IPS-15b (cell line): Measurements from ENCODE around the gene LRFN5.
"Not testable (repeated sequence)": the region's sequence is repeated elsewhere in the genome, so short reads cannot be mapped to it uniquely, and the experiment has no call there.

Source experiments
- H3K27me3 ChIP-seq: one replicate; pipeline ENCODE4 v1.6.1; 2013; ENCODE audit warnings: low read length; ENCODE audit not compliant: control insufficient read depth, insufficient read depth
- H3K36me3 ChIP-seq: one replicate; pipeline ENCODE4 v1.6.1; 2013; ENCODE audit warnings: low read length; ENCODE audit not compliant: control insufficient read depth, insufficient read depth
- H3K4me1 ChIP-seq: one replicate; pipeline ENCODE4 v1.6.1; 2013; ENCODE audit warnings: mild to moderate bottlenecking, low read length; ENCODE audit not compliant: control insufficient read depth, insufficient read depth
- H3K4me3 ChIP-seq: one replicate; pipeline ENCODE4 v1.5.1; 2013; ENCODE audit warnings: low read depth, low read length
- H3K9ac ChIP-seq: one replicate; pipeline ENCODE4 v1.6.1; 2013; ENCODE audit warnings: low read depth, mild to moderate bottlenecking, low read length
- H3K9me3 ChIP-seq: one replicate; pipeline ENCODE4 v1.6.1; 2013; ENCODE audit warnings: mild to moderate bottlenecking, low read length; ENCODE audit not compliant: control insufficient read depth, insufficient read depth

The LRFN5 gene

DNA sequence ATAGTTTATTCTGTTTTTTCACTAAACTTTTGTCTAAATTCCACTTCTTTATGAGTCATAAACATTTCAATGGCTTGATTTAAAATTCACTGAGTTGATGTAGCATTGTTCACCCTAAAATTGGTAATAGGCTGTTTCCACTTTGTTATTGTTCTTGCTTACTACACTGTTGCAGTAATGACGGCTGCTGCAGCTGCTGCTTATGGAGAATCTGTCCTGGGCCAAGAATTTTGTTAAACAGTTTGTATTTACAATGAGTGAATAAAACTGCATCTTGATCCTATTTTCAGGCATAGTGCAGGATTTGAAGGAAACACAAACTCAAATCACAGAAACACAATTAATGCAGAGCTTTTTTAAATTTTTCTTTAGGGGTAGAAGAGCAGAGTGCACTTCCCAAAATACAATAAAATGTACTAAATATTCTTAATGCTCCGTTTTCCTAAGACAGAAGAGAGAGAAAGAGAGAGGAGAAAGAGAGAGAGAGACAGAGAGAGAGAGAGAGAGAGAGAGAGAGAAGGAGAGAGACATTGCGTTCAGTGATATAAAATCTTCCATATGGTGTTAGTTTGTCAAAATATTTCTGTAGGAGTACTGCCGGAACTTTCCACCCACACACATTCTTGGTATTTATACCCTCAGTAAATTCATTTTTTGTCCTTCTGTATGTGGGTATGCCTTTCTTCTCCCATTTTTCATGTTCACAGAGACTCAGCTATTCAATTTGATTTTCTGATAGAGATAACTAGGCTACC is 266.4 kb downstream of the LRFN5 start:
- no peak overlapping the region for H3K4me3 ChIP-seq
- no peaks in the 10 kb centered on the region for H3K9me3 ChIP-seq
- H3K9ac ChIP-seq = no peak overlapping the region

DNA sequence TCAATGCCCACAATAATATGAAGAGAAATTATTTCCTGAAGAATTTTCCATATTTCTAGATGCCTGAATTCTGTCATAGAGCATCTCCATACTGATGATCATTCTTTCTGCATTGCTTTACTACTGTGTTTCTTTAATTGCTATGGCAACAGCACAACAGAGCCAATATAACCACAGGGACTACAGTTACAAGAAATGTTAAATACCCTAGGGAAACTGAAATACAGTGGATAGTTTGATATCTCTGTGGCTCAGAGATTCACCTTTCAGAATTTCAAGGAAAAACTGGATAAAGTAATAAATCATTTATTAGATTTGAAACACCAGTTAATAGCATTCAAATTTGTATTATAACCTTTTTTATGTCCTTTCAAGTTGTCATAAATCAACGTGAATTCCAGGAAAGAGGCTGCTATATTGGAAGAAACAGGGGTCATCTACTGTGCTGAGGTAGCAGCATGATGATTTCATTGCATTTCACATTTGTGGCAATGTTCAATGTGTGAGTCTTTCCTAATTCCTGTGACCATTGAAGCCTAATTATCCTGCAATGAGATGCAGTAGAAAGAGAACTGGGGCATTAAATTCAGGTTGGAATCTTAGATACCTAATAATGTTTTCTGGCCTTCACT is 267.1 kb downstream of the LRFN5 start:
- Histone ChIP-seq H3K9ac (no peak overlapping the region), H3K4me3 (no peak overlapping the region), H3K36me3 (no peaks in the 10 kb centered on the region), H3K4me1 (no peaks in the 10 kb centered on the region), H3K9me3 (no peaks in the 10 kb centered on the region), H3K27me3 (no peaks in the 10 kb centered on the region)

More for the DNA sequence above, 266.4 kb downstream of the LRFN5 start:
- no peaks in the 10 kb centered on the region for H3K36me3 ChIP-seq
- H3K27me3 ChIP-seq = no peaks in the 10 kb centered on the region
- H3K4me1 ChIP-seq = no peaks in the 10 kb centered on the region

DNA sequence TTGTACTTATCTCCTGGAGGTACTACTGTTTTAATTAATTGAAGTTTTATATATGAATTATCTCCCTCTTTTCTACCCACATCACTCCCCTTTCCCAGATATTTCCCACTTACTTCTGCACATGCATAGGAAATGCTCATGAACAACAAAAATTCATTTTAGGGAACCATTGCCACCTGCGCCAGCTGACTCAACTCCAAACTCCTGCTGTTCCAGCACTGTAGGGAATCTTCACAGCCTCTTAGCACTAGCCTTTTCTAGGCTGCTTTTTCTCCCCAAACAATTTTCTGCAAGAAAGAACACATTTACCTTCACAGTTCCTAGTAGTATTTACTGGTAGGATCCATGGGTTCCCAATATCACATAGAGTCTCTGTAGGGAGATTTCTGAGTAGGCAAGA is 268.4 kb downstream of the LRFN5 start:
- H3K4me3 ChIP-seq = no peak overlapping the region
- no peaks in the 10 kb centered on the region for H3K4me1 ChIP-seq
- H3K9ac ChIP-seq = no peak overlapping the region
- H3K27me3 ChIP-seq = no peaks in the 10 kb centered on the region
- no peaks in the 10 kb centered on the region for H3K36me3 ChIP-seq
- no peaks in the 10 kb centered on the region for H3K9me3 ChIP-seq

DNA sequence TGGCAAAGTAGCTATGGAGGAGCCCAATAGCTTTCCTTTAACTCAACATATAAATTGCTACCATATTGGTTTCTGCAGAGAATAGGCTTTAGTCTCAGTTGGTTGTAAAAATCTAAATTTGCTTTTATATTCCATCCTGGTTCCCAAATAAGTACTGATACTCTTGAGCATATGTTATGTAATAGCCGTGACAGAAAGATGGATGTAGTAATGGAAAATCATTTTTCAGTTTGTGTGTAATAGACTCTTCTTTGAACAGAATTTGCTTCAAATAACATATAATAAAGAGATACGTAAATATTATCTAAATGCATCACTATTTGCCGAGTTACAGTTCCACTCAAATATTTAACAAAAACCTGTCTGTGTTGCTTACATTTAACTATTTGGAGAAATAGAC is 271.6 kb downstream of the LRFN5 start:
- Histone ChIP-seq H3K9ac (no peak overlapping the region), H3K4me3 (no peak overlapping the region), H3K9me3 (no peaks in the 10 kb centered on the region), H3K27me3 (no peaks in the 10 kb centered on the region), H3K4me1 (no peaks in the 10 kb centered on the region), H3K36me3 (no peaks in the 10 kb centered on the region)

DNA sequence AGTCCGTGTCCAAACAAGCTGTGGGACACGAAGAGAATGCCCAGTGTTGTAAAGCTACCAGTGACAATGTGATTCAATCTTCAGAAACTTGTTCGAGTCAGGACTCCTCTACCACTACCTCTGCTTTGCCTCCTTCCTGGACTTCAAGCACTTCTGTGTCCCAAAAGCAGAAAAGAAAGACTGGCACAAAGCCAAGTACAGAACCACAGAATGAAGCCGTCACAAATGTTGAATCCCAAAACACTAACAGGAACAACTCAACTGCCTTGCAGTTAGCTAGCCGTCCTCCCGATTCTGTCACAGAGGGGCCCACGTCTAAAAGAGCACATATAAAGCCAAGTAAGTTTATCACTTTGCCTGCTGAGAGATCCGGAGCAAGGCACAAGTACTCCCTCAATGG is 284.9 kb downstream of the LRFN5 start:
- Histone ChIP-seq H3K4me1 (no peaks in the 10 kb centered on the region), H3K9ac (no peak overlapping the region), H3K36me3 (no peaks in the 10 kb centered on the region), H3K27me3 (no peaks in the 10 kb centered on the region), H3K9me3 (no peaks in the 10 kb centered on the region), H3K4me3 (no peak overlapping the region)

DNA sequence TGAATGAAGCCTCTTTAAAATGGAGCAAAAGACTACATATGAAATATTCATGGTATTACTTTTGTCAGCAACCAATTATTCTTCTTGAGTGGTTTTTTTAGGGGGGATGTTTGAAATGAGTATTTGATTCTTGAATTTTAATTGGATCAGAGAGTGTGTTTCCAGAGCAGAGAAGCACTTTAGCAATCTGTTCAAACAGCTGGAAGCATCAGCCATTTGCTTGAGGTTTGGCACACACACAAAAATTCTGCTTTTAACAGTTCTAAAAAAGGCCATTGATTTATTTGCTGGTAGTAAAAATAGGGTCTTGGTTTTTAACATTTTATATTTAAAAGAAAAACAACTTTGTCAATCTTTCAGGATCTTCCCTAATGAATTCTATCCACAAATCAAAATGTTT is 292.7 kb downstream of the LRFN5 start:
- H3K27me3 ChIP-seq = no peaks in the 10 kb centered on the region
- H3K9ac ChIP-seq = no peak overlapping the region
- H3K4me1 ChIP-seq = no peaks in the 10 kb centered on the region
- no peaks in the 10 kb centered on the region for H3K9me3 ChIP-seq
- no peaks in the 10 kb centered on the region for H3K36me3 ChIP-seq
- no peak overlapping the region for H3K4me3 ChIP-seq

DNA sequence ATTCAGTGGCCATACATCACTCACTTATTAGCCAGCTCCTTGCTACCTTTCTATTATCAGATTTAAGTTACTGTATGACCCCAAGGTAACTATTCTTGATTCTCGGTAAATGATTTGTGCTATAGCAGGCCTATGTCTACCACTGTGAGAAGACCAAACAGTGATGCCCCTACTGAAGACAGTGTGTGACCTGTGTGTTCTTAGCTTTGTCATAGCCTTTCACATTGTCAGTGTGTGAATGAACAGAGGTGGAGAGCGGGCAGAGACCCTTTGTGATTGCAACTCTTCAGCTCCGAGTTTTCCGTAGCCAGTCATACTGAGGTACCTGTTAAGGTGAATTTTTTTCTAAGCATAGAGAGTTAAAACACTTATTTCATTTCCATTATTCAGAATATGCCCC is 294.0 kb downstream of the LRFN5 start:
- Histone ChIP-seq H3K4me1 (no peaks in the 10 kb centered on the region), H3K4me3 (no peak overlapping the region), H3K9ac (no peak overlapping the region)

DNA sequence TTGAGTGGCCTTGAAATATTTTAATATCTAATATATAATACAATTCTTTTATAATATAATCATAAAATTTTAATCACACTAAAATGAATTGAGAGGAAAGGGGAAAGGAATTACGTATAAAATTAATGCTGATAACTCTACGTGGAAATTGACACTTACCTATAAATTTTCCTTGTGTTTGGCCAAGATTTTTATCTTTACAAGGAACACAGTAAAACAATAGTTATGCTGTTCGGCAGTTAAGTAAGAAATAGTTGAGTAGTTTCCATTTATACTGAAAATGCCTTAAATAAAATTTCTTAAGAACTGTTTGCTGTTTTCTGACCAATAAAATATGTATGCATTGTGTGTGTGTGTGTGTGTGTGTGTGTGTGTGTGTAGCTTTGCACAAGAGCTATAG is 294.4 kb downstream of the LRFN5 start:
- Histone ChIP-seq H3K4me1 (no peaks in the 10 kb centered on the region), H3K9ac (no peak overlapping the region), H3K4me3 (no peak overlapping the region), H3K9me3 (no peaks in the 10 kb centered on the region), H3K27me3 (no peaks in the 10 kb centered on the region), H3K36me3 (no peaks in the 10 kb centered on the region)

More for the DNA sequence above, 294.0 kb downstream of the LRFN5 start:
- Histone ChIP-seq H3K27me3 (no peaks in the 10 kb centered on the region), H3K9me3 (no peaks in the 10 kb centered on the region), H3K36me3 (no peaks in the 10 kb centered on the region)

DNA sequence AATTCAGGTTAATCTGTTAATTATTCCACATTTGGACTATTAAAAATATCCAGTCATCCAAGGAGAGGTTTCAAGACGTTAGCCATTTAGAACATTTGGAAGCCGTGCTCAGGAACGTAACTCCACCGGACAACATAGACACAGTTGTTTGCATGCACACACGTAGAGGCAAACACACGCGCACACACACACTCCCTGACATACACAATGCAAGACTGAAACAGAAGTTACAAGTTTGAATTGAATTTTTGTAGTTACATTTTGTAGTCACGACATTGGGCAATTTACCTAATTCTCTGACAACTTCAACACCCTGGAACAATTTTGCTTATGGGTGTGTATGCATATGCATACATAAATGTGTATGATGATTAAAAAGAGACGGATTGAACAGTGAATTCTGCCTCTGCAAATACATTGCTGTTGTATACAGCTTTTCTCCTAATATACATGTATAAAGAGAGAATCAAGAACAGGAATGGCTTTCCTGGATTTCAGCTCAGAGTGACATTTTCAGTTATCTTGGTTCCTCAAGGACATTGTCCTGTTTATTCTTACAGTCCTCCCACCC is 298.8 kb downstream of the LRFN5 start:
- Histone ChIP-seq H3K4me3 (no peak overlapping the region), H3K9ac (no peak overlapping the region), H3K36me3 (no peaks in the 10 kb centered on the region), H3K4me1 (no peaks in the 10 kb centered on the region), H3K9me3 (no peaks in the 10 kb centered on the region), H3K27me3 (no peaks in the 10 kb centered on the region)

DNA sequence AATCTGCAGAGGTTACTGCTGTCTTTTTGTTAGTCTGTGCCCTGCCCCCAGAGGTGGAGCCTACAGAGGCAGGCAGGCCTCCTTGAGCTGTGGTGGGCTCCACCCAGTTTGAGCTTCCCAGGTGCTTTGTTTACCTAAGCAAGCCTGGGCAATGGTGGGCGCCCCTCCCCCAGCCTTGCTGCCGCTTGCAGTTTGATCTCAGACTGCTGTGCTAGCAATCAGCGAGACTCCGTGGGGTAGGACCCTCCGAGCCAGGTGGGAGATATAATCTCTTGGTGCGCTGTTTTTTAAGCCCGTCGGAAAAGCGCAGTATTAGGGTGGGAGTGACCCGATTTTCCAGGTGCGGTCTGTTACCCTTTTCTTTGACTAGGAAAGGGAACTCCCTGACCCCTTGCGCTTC is 304.5 kb downstream of the LRFN5 start:
- not testable (repeated sequence) for H3K36me3 ChIP-seq, H3K4me1 ChIP-seq, H3K9me3 ChIP-seq, H3K27me3 ChIP-seq
- Histone ChIP-seq H3K9ac (peak overlapping the region; percentile 77), H3K4me3 (peak overlapping the region; percentile 68)

DNA sequence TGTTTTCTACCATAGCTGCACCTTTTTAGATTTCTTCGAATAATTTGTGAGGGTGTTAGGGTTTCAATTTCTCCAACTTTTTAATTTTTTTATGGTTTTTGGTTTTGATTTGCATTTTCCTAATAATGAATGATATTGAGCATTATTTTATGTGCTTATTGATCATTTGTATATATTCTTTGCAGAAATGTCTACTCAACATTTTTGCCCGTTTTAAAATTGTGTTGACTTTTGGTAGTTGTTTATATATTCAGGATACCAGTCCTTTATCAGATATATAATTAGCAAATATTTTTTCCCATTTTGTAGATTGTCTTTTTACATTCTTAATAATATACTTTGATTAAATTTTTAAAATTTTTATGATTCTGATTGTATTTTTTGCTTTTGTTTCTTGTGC is 306.7 kb downstream of the LRFN5 start:
- no peak overlapping the region for H3K4me3 ChIP-seq
- H3K27me3 ChIP-seq = no peaks in the 10 kb centered on the region
- H3K9ac ChIP-seq = no peak overlapping the region
- no peaks in the 10 kb centered on the region for H3K36me3 ChIP-seq
- H3K9me3 ChIP-seq = no peaks in the 10 kb centered on the region
- H3K4me1 ChIP-seq = no peaks in the 10 kb centered on the region

DNA sequence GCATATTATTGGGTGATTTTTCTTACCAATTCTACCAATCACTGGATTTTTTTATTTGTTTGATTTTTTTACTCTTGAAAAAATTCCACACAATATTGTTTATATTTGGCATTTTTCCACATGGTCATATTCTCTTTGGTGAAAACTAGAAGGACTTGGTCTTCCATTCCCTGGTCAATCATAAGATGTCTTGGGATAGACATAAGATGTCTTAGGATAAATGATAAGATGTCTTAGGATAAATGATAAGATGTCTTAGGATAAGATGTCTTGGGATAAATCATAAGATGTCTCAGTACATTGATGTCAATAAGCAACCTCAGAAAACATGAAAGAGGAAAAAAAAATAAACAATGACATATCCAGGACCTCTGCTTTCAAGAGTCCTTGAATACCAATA is 309.1 kb downstream of the LRFN5 start:
- Histone ChIP-seq H3K4me1 (no peaks in the 10 kb centered on the region), H3K9ac (no peak overlapping the region), H3K36me3 (no peaks in the 10 kb centered on the region), H3K4me3 (no peak overlapping the region), H3K27me3 (no peaks in the 10 kb centered on the region), H3K9me3 (no peaks in the 10 kb centered on the region)
